A673 (cell line): ENCODE data around the gene MAT1A. TPM values are rescaled to one million over a fixed set of nuclear protein-coding genes. Genes with fewer than 3 reads are reported as not detected.
"Not testable (repeated sequence)": the region's sequence is repeated elsewhere in the genome, so short reads cannot be mapped to it uniquely, and the experiment has no call there.

ENCODE experiments used
- BruUV-seq: library from RNA; stranded (reverse); fragments of 400-500 nt; replicated peaks from 2 replicates; lab custom pipeline; 2021; lab: Mats Ljungman, UMichigan
- CTCF ChIA-PET: fragments of 300-600 bp; sonication (Branson Sonifier 250); formaldehyde crosslinking; loops from one replicate; lab custom pipeline; 2022; ENCODE audit warnings: antibody characterized with exemption; lab: Charles Lee
- POLR2A ChIA-PET: fragments of 300-600 bp; sonication (Branson Sonifier 250); formaldehyde crosslinking; loops from one replicate; lab custom pipeline; 2022; ENCODE audit warnings: antibody characterized with exemption; ENCODE audit not compliant: low non-redundant PET; lab: Charles Lee
- DNase-seq: peaks from one replicate; pipeline ENCODE4 v3.0.0-alpha.2; 2015; ENCODE audit warnings: low spot score
- H3K27ac ChIP-seq: fragments of 200-600 bp; sonication (generic); 2 replicates; pipeline ENCODE4 v1.5.1; 2016; ENCODE audit warnings: mixed run types, low read depth, mild to moderate bottlenecking, mixed read lengths, antibody characterized with exemption, low read length; ENCODE audit not compliant: poor library complexity, severe bottlenecking
- H3K27me3 ChIP-seq: fragments of 200-600 bp; sonication (generic); replicated peaks from 2 replicates; pipeline ENCODE4 v1.6.1; 2017; ENCODE audit warnings: mixed run types, low read depth, mild to moderate bottlenecking, mixed read lengths, antibody characterized with exemption, low read length; ENCODE audit not compliant: insufficient read depth, poor library complexity
- H3K36me3 ChIP-seq: fragments of 200-600 bp; sonication (generic); 2 replicates; pipeline ENCODE4 v1.6.1; 2016; ENCODE audit warnings: mixed run types, mild to moderate bottlenecking, mixed read lengths, antibody characterized with exemption, low read length; ENCODE audit not compliant: insufficient read depth, poor library complexity, severe bottlenecking
- H3K4me1 ChIP-seq: fragments of 200-600 bp; sonication (generic); 2 replicates; pipeline ENCODE4 v1.6.1; 2017; ENCODE audit warnings: mixed run types, mild to moderate bottlenecking, mixed read lengths, antibody characterized with exemption, low read length; ENCODE audit not compliant: insufficient read depth, poor library complexity, severe bottlenecking
- H3K4me3 ChIP-seq: fragments of 200-600 bp; sonication (generic); 2 replicates; pipeline ENCODE4 v1.5.1; 2016; ENCODE audit warnings: low read depth, mixed run types, mild to moderate bottlenecking, mixed read lengths, low read length; ENCODE audit not compliant: poor library complexity, severe bottlenecking
- H3K9me3 ChIP-seq: fragments of 200-600 bp; sonication (generic); 2 replicates; pipeline ENCODE4 v1.6.1; 2016; ENCODE audit warnings: mixed run types, low read depth, mild to moderate bottlenecking, mixed read lengths, antibody characterized with exemption, low read length; ENCODE audit not compliant: poor library complexity, severe bottlenecking
- CTCF ChIP-seq: fragments of 300-800, 200-600 bp; sonication (generic); conservative IDR thresholded peaks from 2 replicates; pipeline ENCODE4 v1.5.1; 2017; ENCODE audit warnings: low read depth, mild to moderate bottlenecking, antibody characterized with exemption, low read length, moderate library complexity, mixed read lengths
- EZH2 ChIP-seq: fragments of 200-600 bp; sonication (generic); IDR thresholded peaks from 2 replicates; pipeline ENCODE4 v1.6.1; 2017; ENCODE audit warnings: borderline replicate concordance, low read depth, mild to moderate bottlenecking, mixed read lengths, antibody characterized with exemption, low read length; ENCODE audit not compliant: poor library complexity, severe bottlenecking
- intact Hi-C: fragments of 100-400 bp; cut with micrococcal nuclease; formaldehyde crosslinking; loops from one replicate; pipeline ENCODE4 v1.10.0; 2022; ENCODE audit not compliant: unreplicated experiment
- total RNA-seq: library from RNA; stranded (reverse); gene quantifications from 2 replicates; pipeline ENCODE4 v1.2.3, GENCODE V29; 2021

The MAT1A gene
- total RNA-seq, 1 experiment from 2014 or later: not detected

GRCh38 chr10:80260295-80261243 is 28.9 kb downstream of the MAT1A start:
- no peaks in the 10 kb centered on the region for H3K27me3 ChIP-seq
- H3K36me3 ChIP-seq: no peaks in the 10 kb centered on the region
- H3K4me1 ChIP-seq: no peaks in the 10 kb centered on the region
- intact Hi-C loops: no loop called here
- BruUV-seq: no TSS peak
- H3K4me3 ChIP-seq: no peak overlapping the region
- DNase-seq: peak; percentile 56
- CTCF ChIA-PET: no interaction called here
- no peaks in the 10 kb centered on the region for H3K9me3 ChIP-seq
- TF ChIP-seq EZH2 (no peak), CTCF (peak; percentile 90)
- POLR2A ChIA-PET: no interaction called here
- H3K27ac ChIP-seq: no peak overlapping the region

DNA sequence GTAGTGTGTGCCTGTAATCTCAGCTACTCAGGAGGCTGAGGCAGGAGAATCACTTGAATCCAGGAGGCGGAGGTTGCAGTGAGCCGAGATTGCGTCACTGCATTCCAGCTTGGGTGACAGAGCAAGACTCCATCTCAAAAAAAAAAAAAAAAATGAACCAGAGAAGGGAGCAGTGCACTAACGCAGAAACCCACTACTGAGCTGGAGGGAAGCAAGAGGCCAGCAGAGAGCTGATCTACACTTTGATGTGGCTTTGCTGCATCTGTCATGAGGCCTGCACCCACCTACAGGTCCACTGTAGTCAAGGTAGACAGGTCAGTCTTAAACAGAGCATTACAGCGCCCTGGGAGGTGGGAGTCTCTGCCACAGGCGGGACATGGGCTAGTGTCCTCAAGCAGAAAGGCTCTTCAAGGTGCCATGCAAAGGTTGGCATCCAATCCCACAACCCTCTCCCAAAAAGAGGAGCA is 30.0 kb downstream of the MAT1A start:
- H3K27me3 ChIP-seq: no peaks in the 10 kb centered on the region
- no peaks in the 10 kb centered on the region for H3K4me1 ChIP-seq
- POLR2A ChIA-PET: no interaction called here
- H3K36me3 ChIP-seq: no peaks in the 10 kb centered on the region
- no peaks in the 10 kb centered on the region for H3K9me3 ChIP-seq
- CTCF ChIA-PET: no interaction called here
- H3K4me3 ChIP-seq: no peak overlapping the region
- no TSS peak for BruUV-seq
- intact Hi-C loops: no loop called here
- DNase-seq: no peak
- TF ChIP-seq EZH2 (no peak), CTCF (no peak)
- no peak overlapping the region for H3K27ac ChIP-seq

GRCh38 chr10:80256798-80257197 is 32.7 kb downstream of the MAT1A start:
- H3K9me3 ChIP-seq, H3K36me3 ChIP-seq, BruUV-seq, POLR2A ChIA-PET, DNase-seq, H3K27me3 ChIP-seq, CTCF ChIA-PET, H3K4me3 ChIP-seq, H3K4me1 ChIP-seq, intact Hi-C loops, H3K27ac ChIP-seq: not testable (repeated sequence)
- TF ChIP-seq CTCF: 0 out of 2 replicates have a peak, but pooled peaks have one; percentile 19

DNA sequence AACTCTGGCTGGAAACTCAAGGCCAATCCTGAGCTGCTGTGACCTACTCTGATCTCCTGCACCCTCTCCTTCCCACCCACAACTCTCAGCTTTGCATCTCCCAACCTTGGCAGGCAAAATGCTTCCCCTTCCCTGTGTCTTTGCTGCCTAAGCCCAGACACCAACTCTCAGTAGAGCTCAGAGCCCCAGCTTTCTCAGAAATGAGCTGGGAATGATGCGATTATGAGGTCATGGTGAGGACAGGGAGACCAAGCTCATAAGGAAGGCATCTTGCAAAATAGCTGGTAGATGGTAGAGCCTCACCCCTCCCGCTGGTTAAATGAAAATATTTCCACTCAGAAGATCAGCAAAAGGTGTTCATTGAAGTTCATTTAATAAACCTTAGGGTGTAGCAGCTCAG is 34.7 kb downstream of the MAT1A start:
- H3K27ac ChIP-seq, BruUV-seq, DNase-seq, POLR2A ChIA-PET, H3K4me1 ChIP-seq, intact Hi-C loops, CTCF ChIA-PET, H3K4me3 ChIP-seq, H3K36me3 ChIP-seq, H3K9me3 ChIP-seq, H3K27me3 ChIP-seq: not testable (repeated sequence)

- POLR2A ChIA-PET, CTCF ChIA-PET: not testable (repeated sequence)
Observed at GRCh38 chr10:80253963-80254271, 35.5 kb downstream of the MAT1A start.

More at GRCh38 chr10:80253963-80254271, 35.5 kb downstream of the MAT1A start:
- H3K9me3 ChIP-seq, H3K27ac ChIP-seq, H3K4me3 ChIP-seq, H3K27me3 ChIP-seq, DNase-seq, BruUV-seq, H3K4me1 ChIP-seq, intact Hi-C loops, H3K36me3 ChIP-seq: not testable (repeated sequence)
